OCI-LY7 (cell line): ENCODE results near the gene DNAH7. TPM values are rescaled to one million over a fixed set of nuclear protein-coding genes. Genes with fewer than 3 reads are reported as not detected.
A peak's percentile ranks its signal among the peaks of the same experiment; 100 is the strongest.

ENCODE experiments used
- BruUV-seq: library from RNA; stranded (reverse); fragments of 400-500 nt; replicated peaks from 2 replicates; lab custom pipeline; 2021; lab: Mats Ljungman, UMichigan
- CTCF ChIA-PET: fragments of 300-600 bp; sonication (Branson Sonifier 250); formaldehyde crosslinking; loops from one replicate; lab custom pipeline; 2022; ENCODE audit warnings: antibody characterized with exemption; ENCODE audit not compliant: unreplicated experiment; lab: Charles Lee
- POLR2A ChIA-PET: fragments of 300-600 bp; sonication (Branson Sonifier 250); formaldehyde crosslinking; loops from one replicate; lab custom pipeline; 2022; ENCODE audit warnings: antibody characterized with exemption; lab: Charles Lee
- DNase-seq: peaks from one replicate; pipeline ENCODE4 v3.0.0-alpha.2; 2015; ENCODE audit warnings: low spot score
- H2AFZ ChIP-seq: fragments of 200-600 bp; sonication (generic), shearing (Covaris generic); 2 replicates; pipeline ENCODE4 v1.6.1; 2014; ENCODE audit warnings: mild to moderate bottlenecking, antibody characterized with exemption, low read length, moderate library complexity
- H3K27ac ChIP-seq: fragments of 200-600 bp; sonication (generic); 2 replicates; pipeline ENCODE4 v1.5.1; 2014; ENCODE audit warnings: mixed run types, low read depth, mild to moderate bottlenecking, moderate library complexity, low read length, inconsistent platforms; ENCODE audit not compliant: poor library complexity, severe bottlenecking
- H3K36me3 ChIP-seq: fragments of 200-600 bp; sonication (generic); 2 replicates; pipeline ENCODE4 v1.6.1; 2014; ENCODE audit warnings: mild to moderate bottlenecking, antibody characterized with exemption, low read length, moderate library complexity, mixed read lengths; ENCODE audit not compliant: insufficient read depth
- H3K4me1 ChIP-seq: fragments of 200-600 bp; sonication (generic); 2 replicates; pipeline ENCODE4 v1.5.1; 2014; ENCODE audit warnings: mild to moderate bottlenecking, low read length; ENCODE audit not compliant: insufficient read depth, poor library complexity, severe bottlenecking
- H3K4me2 ChIP-seq: fragments of 200-600 bp; sonication (generic); 2 replicates; pipeline ENCODE4 v1.6.1; 2014; ENCODE audit warnings: mild to moderate bottlenecking, low read length
- H3K4me3 ChIP-seq: fragments of 200-600 bp; sonication (generic); 2 replicates; pipeline ENCODE4 v1.5.1; 2014; ENCODE audit warnings: mild to moderate bottlenecking, low read depth, low read length; ENCODE audit not compliant: poor library complexity, severe bottlenecking
- H3K79me2 ChIP-seq: fragments of 200-600 bp; sonication (generic); 2 replicates; pipeline ENCODE4 v1.6.1; 2016; ENCODE audit warnings: low read depth, mild to moderate bottlenecking, low read length, moderate library complexity, mixed read lengths; ENCODE audit not compliant: insufficient read depth
- H3K9me2 ChIP-seq: fragments of 200-600 bp; sonication (generic); 2 replicates; pipeline ENCODE4 v1.6.1; 2016; ENCODE audit warnings: mild to moderate bottlenecking, low read length, mixed read lengths; ENCODE audit not compliant: insufficient read depth
- H3K9me3 ChIP-seq: fragments of 200-600 bp; sonication (generic); 2 replicates; pipeline ENCODE4 v1.6.1; 2014; ENCODE audit warnings: mild to moderate bottlenecking, mixed run types, low read length, mixed read lengths
- H4K20me1 ChIP-seq: fragments of 200-600 bp; sonication (generic); 2 replicates; pipeline ENCODE4 v1.6.1; 2014; ENCODE audit warnings: mild to moderate bottlenecking, antibody characterized with exemption, low read length, moderate library complexity, mixed read lengths; ENCODE audit not compliant: insufficient read depth
- EZH2phosphoT487 ChIP-seq: fragments of 200-600 bp; sonication (generic); IDR thresholded peaks from 2 replicates; pipeline ENCODE4 v1.6.1; 2018; ENCODE audit warnings: low read depth, borderline replicate concordance, mild to moderate bottlenecking, mixed run types, antibody characterized with exemption, low read length, moderate library complexity, mixed read lengths
- intact Hi-C: fragments of 100-400 bp; cut with micrococcal nuclease; formaldehyde crosslinking; loops from one replicate; pipeline ENCODE4 v1.10.0; 2022; ENCODE audit not compliant: unreplicated experiment
- total RNA-seq, 2 experiments: library from RNA; depleted of rRNA in 1 of 2; stranded (reverse); fragments of >200 nt in 1 of 2; shearing (Covaris generic) in 1 of 2; gene quantifications; 2 replicates each; pipeline ENCODE4 v1.2.3, GENCODE V29; 2014 to 2022
- TF ChIP-seq, protein P1 (sequence below): fragments of 200-600 bp; sonication (generic); conservative IDR thresholded peaks from 2 replicates; pipeline ENCODE4 v1.5.1; 2014; ENCODE audit warnings: mild to moderate bottlenecking, antibody characterized with exemption, low read length, moderate library complexity, mixed read lengths

DNAH7 gene
- total RNA-seq, 2 experiments from 2014 or later: not detected

DNA sequence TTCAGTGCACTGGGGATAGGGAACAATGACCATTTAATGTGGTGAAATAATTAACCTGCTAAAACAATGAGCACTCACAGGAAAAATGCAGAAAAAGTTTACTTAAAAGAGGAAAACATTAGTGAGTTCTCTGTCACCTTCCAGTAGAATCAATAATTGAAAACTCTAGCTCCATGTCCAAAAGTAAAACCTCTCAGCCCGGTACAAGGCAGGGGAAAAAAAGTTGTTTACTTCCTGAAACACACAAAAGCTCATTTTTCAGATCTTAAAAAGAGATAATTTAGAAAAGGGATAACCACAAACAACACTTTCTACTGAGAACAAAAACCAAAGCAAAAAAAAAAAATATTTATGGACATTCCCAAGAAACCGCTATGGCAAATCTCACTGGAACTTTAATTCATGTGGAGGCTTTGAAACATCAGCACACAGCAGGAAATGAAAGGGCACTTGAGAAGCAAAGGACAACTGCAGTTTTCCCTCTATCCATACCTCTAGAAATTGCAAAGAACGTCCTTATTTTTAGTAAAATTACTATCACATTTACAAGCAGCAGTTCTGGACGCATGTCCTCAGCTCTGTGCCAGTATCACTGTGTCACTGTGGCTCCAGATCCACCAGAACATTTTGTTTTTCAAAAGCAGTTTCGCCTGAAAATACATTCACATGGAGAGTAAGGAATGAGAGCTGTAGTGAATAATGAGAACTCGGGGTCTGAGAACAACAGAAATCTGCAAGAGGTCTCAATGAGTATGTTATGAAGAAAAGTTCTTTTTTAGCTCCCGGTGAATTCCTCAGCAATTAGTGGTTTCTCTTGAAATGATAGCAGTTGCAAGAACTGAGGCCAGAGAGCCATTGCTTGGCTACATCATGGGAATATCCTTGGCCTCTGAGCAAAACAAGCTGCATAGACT, 44.7 kb upstream of the DNAH7 start:
- Histone ChIP-seq H3K4me1 (no peaks in the 10 kb centered on the region), H2AFZ (0 out of 2 replicates have a peak overlapping the region, but pooled peaks have one; percentile 1), H3K9me3 (no peaks in the 10 kb centered on the region), H3K27ac (no peak overlapping the region), H3K4me2 (no peak overlapping the region), H3K79me2 (no peaks in the 10 kb centered on the region), H4K20me1 (no peaks in the 10 kb centered on the region), H3K4me3 (no peak overlapping the region), H3K36me3 (no peaks in the 10 kb centered on the region), H3K9me2 (no peaks in the 10 kb centered on the region)
- CTCF ChIA-PET: no interaction called here
- TF ChIP-seq, protein P1, sequence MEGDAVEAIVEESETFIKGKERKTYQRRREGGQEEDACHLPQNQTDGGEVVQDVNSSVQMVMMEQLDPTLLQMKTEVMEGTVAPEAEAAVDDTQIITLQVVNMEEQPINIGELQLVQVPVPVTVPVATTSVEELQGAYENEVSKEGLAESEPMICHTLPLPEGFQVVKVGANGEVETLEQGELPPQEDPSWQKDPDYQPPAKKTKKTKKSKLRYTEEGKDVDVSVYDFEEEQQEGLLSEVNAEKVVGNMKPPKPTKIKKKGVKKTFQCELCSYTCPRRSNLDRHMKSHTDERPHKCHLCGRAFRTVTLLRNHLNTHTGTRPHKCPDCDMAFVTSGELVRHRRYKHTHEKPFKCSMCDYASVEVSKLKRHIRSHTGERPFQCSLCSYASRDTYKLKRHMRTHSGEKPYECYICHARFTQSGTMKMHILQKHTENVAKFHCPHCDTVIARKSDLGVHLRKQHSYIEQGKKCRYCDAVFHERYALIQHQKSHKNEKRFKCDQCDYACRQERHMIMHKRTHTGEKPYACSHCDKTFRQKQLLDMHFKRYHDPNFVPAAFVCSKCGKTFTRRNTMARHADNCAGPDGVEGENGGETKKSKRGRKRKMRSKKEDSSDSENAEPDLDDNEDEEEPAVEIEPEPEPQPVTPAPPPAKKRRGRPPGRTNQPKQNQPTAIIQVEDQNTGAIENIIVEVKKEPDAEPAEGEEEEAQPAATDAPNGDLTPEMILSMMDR: no peak
- no peak for TF ChIP-seq EZH2phosphoT487
- BruUV-seq: no TSS peak
- DNase-seq: no peak
- intact Hi-C loops: no loop called here
- POLR2A ChIA-PET: interaction anchor here (0.6 to 0.9 kb wide), 7 partner anchors 39 to 840 kb away, joined by 3 to 5 read pairs (median 3); no protein-coding TSS in a partner anchor

DNA sequence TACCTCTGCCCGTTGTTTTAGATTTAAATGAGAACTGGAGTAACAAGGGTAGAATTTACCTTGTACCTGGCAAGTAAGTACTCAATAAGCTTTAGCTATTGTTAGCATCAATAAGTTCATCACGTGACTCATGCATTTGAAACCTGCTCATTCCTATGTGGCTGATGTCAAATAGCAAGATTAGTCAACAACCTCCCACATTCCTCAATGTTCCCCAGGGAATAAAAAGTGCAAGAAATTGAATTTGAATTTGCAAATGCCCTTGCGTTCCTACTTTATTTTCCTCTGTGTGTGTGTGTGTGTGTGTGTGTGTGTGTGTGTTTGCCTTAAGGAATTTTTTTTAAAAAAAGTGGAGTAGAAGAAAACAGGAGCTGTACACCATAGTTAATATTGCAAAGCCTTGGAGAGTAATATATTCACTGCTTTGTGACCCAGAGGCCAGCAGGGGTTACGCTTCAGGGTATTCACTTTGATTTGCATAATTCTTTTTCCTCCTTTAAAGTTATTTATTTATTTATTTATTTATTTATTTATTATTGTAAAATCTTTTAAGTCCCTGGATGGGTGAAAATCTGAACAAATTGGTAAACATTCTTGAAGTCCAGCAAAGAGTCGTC, 43.9 kb upstream of the DNAH7 start:
- intact Hi-C loops: no loop called here
- Histone ChIP-seq H2AFZ (no peak overlapping the region), H3K27ac (no peak overlapping the region), H3K9me2 (no peaks in the 10 kb centered on the region), H4K20me1 (no peaks in the 10 kb centered on the region), H3K4me1 (no peaks in the 10 kb centered on the region), H3K4me2 (no peak overlapping the region), H3K36me3 (no peaks in the 10 kb centered on the region), H3K4me3 (no peak overlapping the region), H3K79me2 (no peaks in the 10 kb centered on the region), H3K9me3 (no peaks in the 10 kb centered on the region)
- no TSS peak for BruUV-seq
- DNase-seq: no peak
- TF ChIP-seq EZH2phosphoT487: no peak
- TF ChIP-seq, protein P1: no peak
- ChIA-PET CTCF (no interaction called here), POLR2A (interaction anchor here (0.6 to 0.7 kb wide), 5 partner anchors 209 to 839 kb away, joined by 3 to 4 read pairs (median 3); no protein-coding TSS in a partner anchor)
